ENCODE results near the gene CIBAR2.

- TF ChIP-seq FOS (IDR thresholded peaks at IDR 0.05; ENCODE audit: borderline replicate concordance, extremely low read depth, insufficient read length) (no peak), TARDBP (IDR thresholded peaks at IDR 0.05; ENCODE audit: borderline replicate concordance) (no peak), CBFB (IDR thresholded peaks at IDR 0.05; ENCODE audit: low read depth) (no peak), TCF7 (IDR thresholded peaks at IDR 0.05; ENCODE audit: borderline replicate concordance) (no peak), NFYA (IDR thresholded peaks at IDR 0.05; ENCODE audit: borderline replicate concordance, low read depth, low read length) (no peak)
Observed at GRCh38 chr16:85145734-85146531, 33.7 kb upstream of the CIBAR2 start.
